GM19239 (cell line): ENCODE measurements around the gene CSHL1.
A peak's percentile ranks its signal among the peaks of the same experiment; 100 is the strongest.
"Not testable (repeated sequence)": the region's sequence is repeated elsewhere in the genome, so short reads cannot be mapped to it uniquely, and the experiment has no call there.

Experiments used
- DNase-seq: peaks from one replicate; pipeline ENCODE4 v3.0.0; 2011; ENCODE audit warnings: low spot score; ENCODE audit not compliant: insufficient read length
- FAIRE-seq: peaks from 2 replicates; lab custom pipeline; 2011; peaks lifted over from hg19 to GRCh38; lab: Jason Lieb, UNC

CSHL1 gene

GRCh38 chr17:63920050-63920449 lies 9.0 kb upstream of the CSHL1 start:
- not testable (repeated sequence) for FAIRE-seq, DNase-seq

- DNase-seq (peak; percentile 57), FAIRE-seq (peak; percentile 56)
Measured at GRCh38 chr17:63919311-63919723, 8.3 kb upstream of the CSHL1 start.

GRCh38 chr17:63918789-63919305 lies 7.8 kb upstream of the CSHL1 start, which contains the start of gene GH1:
TSS of gene GH1 (minus strand) at chr17:63918839. CDS start at chr17:63918776, 63 bp downstream.
- not testable (repeated sequence) for FAIRE-seq, DNase-seq

- FAIRE-seq (no peak), DNase-seq (no peak)
Measured at GRCh38 chr17:63918305-63918704, 7.2 kb upstream of the CSHL1 start.

DNA sequence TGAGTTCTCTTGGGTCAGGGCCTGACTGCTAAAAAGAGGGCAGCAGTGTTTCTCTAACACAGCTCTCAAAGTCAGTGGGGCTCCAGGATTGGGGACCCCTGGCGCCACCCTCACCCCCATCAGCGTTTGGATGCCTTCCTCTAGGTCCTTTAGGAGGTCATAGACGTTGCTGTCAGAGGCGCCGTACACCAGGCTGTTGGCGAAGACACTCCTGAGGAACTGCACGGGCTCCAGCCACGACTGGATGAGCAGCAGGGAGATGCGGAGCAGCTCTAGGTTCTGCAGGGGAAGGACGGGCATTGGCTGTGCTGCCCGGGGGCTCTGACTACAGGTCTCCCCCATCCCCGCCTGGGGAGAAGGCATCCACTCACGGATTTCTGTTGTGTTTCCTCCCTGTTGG lies 6.6 kb upstream of the CSHL1 start:
- no peak for FAIRE-seq
- no peak for DNase-seq

GRCh38 chr17:63917206-63917605 lies 6.1 kb upstream of the CSHL1 start:
- DNase-seq, result not testable (repeated sequence)

GRCh38 chr17:63916566-63917185 lies 5.6 kb upstream of the CSHL1 start:
- FAIRE-seq (no peak), DNase-seq (no peak)

More at GRCh38 chr17:63917206-63917605, 6.1 kb upstream of the CSHL1 start:
- FAIRE-seq, result not testable (repeated sequence)

- peak; percentile 83 for FAIRE-seq
- DNase-seq, result not testable (repeated sequence)
Measured at GRCh38 chr17:63915753-63916152, 4.7 kb upstream of the CSHL1 start.

DNA sequence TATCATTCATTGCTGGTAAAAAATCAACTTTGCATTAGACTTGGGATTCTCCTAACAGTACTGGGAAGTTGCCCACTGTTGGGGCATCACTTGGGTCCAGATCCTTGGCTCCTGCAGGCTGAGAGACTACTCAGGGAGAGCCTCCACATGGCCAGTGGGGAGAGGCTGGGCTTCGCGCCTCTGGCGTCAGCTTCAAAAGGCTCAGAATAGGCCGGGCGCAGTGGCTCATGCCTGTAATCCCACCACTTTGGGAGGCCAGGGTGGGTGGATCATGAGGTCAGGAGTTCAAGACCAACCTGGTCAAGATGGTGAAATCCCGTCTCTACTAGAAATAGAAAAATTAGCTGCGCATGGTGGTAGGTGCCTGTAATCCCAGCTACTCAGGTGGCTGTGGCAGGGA lies 3.4 kb upstream of the CSHL1 start:
- FAIRE-seq (no peak), DNase-seq (no peak)

- FAIRE-seq, result no peak
Measured at GRCh38 chr17:63911657-63912100, 621 bp upstream of the CSHL1 start.

GRCh38 chr17:63910096-63910495 lies 962 bp downstream of the CSHL1 start:
- FAIRE-seq (no peak), DNase-seq (no peak)

More at GRCh38 chr17:63911657-63912100, 621 bp upstream of the CSHL1 start:
- DNase-seq, result peak; percentile 38

DNA sequence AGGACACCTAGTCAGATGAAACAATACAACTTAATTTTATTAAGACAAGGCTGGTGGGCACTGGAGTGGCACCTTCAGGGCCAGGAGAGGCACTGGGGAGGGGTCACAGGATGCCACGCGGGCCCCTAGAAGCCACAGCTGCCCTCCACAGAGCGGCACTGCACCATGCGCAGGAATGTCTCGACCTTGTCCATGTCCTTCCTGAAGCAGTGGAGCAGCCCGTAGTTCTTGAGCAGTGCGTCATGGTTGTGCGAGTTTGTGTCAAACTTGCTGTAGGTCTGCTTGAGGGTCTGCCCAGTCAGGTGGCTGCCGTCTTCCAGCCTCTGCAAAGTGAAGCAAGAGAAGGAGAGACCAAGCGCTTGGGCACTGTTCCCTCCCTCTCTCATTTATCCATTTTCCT lies 1.5 kb downstream of the CSHL1 start:
- FAIRE-seq, result not testable (repeated sequence)

GRCh38 chr17:63907161-63907778 lies 3.8 kb downstream of the CSHL1 start:
- not testable (repeated sequence) for DNase-seq, FAIRE-seq

More for the DNA sequence above, 1.5 kb downstream of the CSHL1 start:
- not testable (repeated sequence) for DNase-seq

DNA sequence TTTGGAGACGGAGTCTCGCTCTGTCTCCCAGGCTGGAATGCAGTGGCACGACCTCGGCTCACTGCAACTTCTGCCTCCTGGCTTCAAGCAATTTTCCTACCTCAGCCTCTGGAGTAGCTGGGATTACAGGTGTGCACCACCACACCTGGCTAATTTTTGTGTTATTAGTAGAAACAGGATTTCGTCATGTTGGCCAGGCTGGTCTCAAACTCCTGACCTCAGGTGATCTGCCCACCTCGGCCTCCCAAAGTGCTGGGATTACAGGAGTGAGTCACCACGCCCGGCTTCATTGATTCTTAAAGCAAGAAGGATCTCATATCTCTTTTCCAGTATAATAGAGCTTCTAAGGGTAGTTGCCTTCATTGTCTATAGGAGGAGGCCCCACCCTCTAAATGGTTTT lies 6.3 kb downstream of the CSHL1 start:
- not testable (repeated sequence) for FAIRE-seq

GRCh38 chr17:63903787-63904201 lies 7.3 kb downstream of the CSHL1 start:
- DNase-seq, result not testable (repeated sequence)
- peak; percentile 31 for FAIRE-seq

More for the DNA sequence above, 6.3 kb downstream of the CSHL1 start:
- not testable (repeated sequence) for DNase-seq

- not testable (repeated sequence) for DNase-seq, FAIRE-seq
Measured at GRCh38 chr17:63901971-63902370, 9.1 kb downstream of the CSHL1 start.

- not testable (repeated sequence) for DNase-seq, FAIRE-seq
Measured at GRCh38 chr17:63898899-63899798, 11.9 kb downstream of the CSHL1 start.

DNA sequence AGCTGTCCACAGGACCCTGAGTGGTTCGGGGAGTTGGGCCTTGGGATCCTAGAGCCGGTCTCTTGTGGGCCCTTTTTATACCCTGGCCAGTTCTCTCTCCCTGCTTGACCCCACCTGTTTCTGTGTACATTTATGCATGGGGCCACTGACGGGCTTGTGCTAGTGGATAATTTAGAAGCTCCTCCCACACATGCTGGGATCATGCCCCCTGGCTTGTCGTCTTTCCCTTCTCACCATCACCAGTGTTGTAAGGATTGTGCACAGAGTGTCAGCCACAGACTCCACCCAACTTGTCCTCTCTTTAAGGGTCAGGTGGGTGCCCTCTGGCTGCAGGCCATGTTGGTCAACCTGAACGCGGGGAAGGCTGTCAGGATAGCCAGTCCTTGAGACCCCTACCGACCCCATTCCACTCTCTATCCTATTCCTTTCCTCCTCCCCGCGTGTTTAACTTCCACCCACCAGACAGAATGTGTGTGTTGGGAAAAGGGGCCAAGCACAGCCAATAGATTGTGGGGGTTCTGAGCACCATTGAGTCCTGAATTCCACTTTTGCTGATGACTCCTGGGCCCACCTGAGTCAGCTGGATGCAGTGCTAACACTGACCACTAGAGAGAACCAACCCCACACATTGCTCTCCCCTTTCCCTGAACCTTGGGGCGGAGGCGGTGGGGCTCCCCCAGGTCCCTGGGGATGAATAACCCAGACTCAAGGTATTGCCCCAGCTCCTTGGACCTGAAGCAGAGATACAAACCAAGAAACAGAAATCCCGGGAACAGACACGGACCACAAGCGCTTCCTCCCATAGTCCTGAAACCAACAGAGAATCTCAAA lies 14.3 kb downstream of the CSHL1 start, which contains the start of gene CSH1:
Gene CSH1, minus strand, starts transcription at position 51 of the 831 bp plus-strand sequence. CDS start 63 bp downstream, outside the sequence.
- FAIRE-seq, result not testable (repeated sequence)

GRCh38 chr17:63894821-63895220 lies 16.2 kb downstream of the CSHL1 start:
- not testable (repeated sequence) for DNase-seq, FAIRE-seq

More for the DNA sequence above, 14.3 kb downstream of the CSHL1 start, which contains the start of gene CSH1:
- not testable (repeated sequence) for DNase-seq
